Gastroesophageal sphincter (tissue), 4 donors: ENCODE data around the gene RAX. TPM values are rescaled to one million over a fixed set of nuclear protein-coding genes. Genes with fewer than 3 reads are reported as not detected.

Experiments
- ATAC-seq: fragments of 150-250 bp; one replicate; pipeline ENCODE4 v1.9.1; 2016; ENCODE audit warnings: mild to moderate bottlenecking, moderate library complexity
- H3K27ac ChIP-seq, 4 donors: fragments of 200-600 bp; sonication (generic) in 3 of 4; 1 replicate in 3 of 4; 2 replicates in 1 of 4; pipeline ENCODE4 v1.5.1; 2016 to 2019
- H3K27me3 ChIP-seq: fragments of 200-600 bp; sonication (generic); one replicate; pipeline ENCODE4 v1.5.1; 2019
- H3K36me3 ChIP-seq, 2 donors: fragments of 200-600 bp; sonication (generic); one replicate each; pipeline ENCODE4 v1.5.1; 2019; ENCODE audit warnings: control low read depth in 1 of 2
- H3K4me1 ChIP-seq, 3 donors: fragments of 200-600 bp; sonication (generic); 1 replicate in 2 of 3; 2 replicates in 1 of 3; pipeline ENCODE4 v1.5.1; 2016 to 2019; ENCODE audit warnings: control low read depth in 2 of 3
- H3K4me3 ChIP-seq, 2 donors: fragments of 200-600 bp; sonication (generic); one replicate each; pipeline ENCODE4 v1.5.1; 2019; ENCODE audit warnings: mild to moderate bottlenecking in 1 of 2, moderate library complexity in 1 of 2
- H3K9me3 ChIP-seq, 3 donors: fragments of 200-600 bp; sonication (generic); one replicate each; pipeline ENCODE4 v1.5.1; 2017 to 2019; ENCODE audit warnings: control low read depth in 2 of 3
- CTCF ChIP-seq, 4 experiments: fragments of 200-600 bp in 2 of 4; fragments of 450-650 bp in 2 of 4; sonication (generic) in 1 of 4; IDR thresholded peaks; one replicate each; pipeline ENCODE4 v1.5.1; 2017 to 2019; ENCODE audit warnings: antibody characterized with exemption in 4 of 4, mild to moderate bottlenecking in 2 of 4, moderate library complexity in 2 of 4
- EP300 ChIP-seq: sonication (generic); formaldehyde crosslinking; IDR thresholded peaks from one replicate; pipeline ENCODE4 v1.6.1; 2017; ENCODE audit warnings: antibody characterized with exemption, mild to moderate bottlenecking
- POLR2A ChIP-seq, 2 donors: fragments of 450-650 bp; IDR thresholded peaks; one replicate each; pipeline ENCODE4 v1.6.1; 2017; ENCODE audit warnings: antibody characterized with exemption in 2 of 2, mild to moderate bottlenecking in 2 of 2, moderate library complexity in 1 of 2
- POLR2AphosphoS5 ChIP-seq: sonication (generic); formaldehyde crosslinking; IDR thresholded peaks from one replicate; pipeline ENCODE4 v1.6.1; 2017; ENCODE audit warnings: antibody characterized with exemption
- WGBS, 2 donors: methylation state at CpG; one replicate each; pipeline ENCODE4 v1.1.5; 2018; ENCODE audit warnings: low coverage in 1 of 2; 5-methylcytosine and 5-hydroxymethylcytosine counted together
- total RNA-seq, 4 donors: library from RNA; depleted of rRNA; stranded (reverse); fragments of >200 nt; gene quantifications; one replicate each; pipeline ENCODE4 v1.1.0, GENCODE V29; 2016

The RAX gene
- total RNA-seq, 4 donors from 2014 or later = not detected

GRCh38 chr18:59282341-59282740, 9.1 kb upstream of the RAX start:
- TF ChIP-seq CTCF (IDR thresholded peaks at IDR 0.05) (no peak), POLR2AphosphoS5 (no peak), EP300 (no peak), POLR2A (IDR thresholded peaks at IDR 0.05) (no peak)
- no peak for ATAC-seq
- H3K27ac ChIP-seq = no peak overlapping the region
- H3K4me3 ChIP-seq = no peak overlapping the region
- WGBS, 2 donors = 77% methylated on average over 9 to 10 of the region's 11 CpGs
- no peaks in the 10 kb centered on the region for H3K4me1 ChIP-seq
- peaks cover 65% of the 10 kb centered on the region for H3K27me3 ChIP-seq
- H3K36me3 ChIP-seq = no peaks in the 10 kb centered on the region
- H3K9me3 ChIP-seq = no peaks in the 10 kb centered on the region

DNA sequence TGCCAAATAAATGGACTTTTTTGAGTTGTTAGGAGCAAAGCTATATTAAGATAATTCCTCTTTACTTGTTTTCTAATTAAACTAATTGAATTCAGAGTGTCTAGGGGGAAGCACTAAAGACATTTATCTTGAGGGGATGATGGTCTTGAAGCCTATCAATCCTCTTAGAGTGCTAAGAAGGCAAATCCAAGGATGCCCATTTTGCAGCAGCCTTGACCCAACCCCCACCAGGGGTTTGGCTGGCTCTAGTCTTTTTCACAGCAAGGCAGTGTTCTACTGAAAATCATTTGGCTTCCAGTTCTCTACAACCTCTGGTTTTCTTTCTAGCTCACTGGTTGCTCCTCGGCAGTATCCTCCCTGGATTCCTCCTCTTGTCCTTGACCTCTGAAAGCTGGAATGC, 6.5 kb upstream of the RAX start:
- no peak for TF ChIP-seq CTCF (IDR thresholded peaks at IDR 0.05)
- TF ChIP-seq EP300 = no peak
- no peak for TF ChIP-seq POLR2AphosphoS5
- TF ChIP-seq POLR2A (IDR thresholded peaks at IDR 0.05) = no peak
- H3K4me3 ChIP-seq = no peak overlapping the region
- no peaks in the 10 kb centered on the region for H3K4me1 ChIP-seq
- no peak for ATAC-seq
- 32% methylated on average over 1 of the region's 1 CpG; no CpG with 5 or more reads in 1 of the 2 donors for WGBS, 2 donors
- peaks cover 90% of the 10 kb centered on the region for H3K27me3 ChIP-seq
- no peaks in the 10 kb centered on the region for H3K9me3 ChIP-seq
- no peak overlapping the region for H3K27ac ChIP-seq
- H3K36me3 ChIP-seq = no peaks in the 10 kb centered on the region

DNA sequence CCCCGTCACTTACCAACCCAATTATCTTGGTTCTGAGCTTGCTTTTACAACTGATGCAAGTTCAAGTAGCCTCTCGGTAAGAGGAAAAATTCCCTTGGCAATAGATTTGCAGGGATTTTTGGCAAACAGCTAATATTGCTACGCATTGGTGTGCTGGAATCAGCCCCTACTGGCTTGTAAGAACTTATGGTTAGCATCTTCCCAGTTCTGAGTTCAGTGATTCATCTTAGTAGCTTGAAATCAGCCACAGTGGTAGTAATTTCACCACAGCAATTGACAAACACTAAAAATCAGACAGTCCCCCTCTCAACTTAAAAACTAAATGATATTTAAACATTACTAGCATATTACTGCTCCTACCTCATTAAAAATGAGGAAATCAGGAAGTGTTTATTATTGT, 5.9 kb upstream of the RAX start:
- H3K27ac ChIP-seq = no peak overlapping the region
- no peaks in the 10 kb centered on the region for H3K9me3 ChIP-seq
- 62 to 100% methylated on average over 2 to 3 of the region's 3 CpGs for WGBS, 2 donors
- ATAC-seq = no peak
- H3K4me3 ChIP-seq = no peak overlapping the region
- TF ChIP-seq CTCF (IDR thresholded peaks at IDR 0.05) (no peak), POLR2AphosphoS5 (no peak), POLR2A (IDR thresholded peaks at IDR 0.05) (no peak), EP300 (no peak)
- H3K36me3 ChIP-seq = no peaks in the 10 kb centered on the region
- H3K27me3 ChIP-seq = peaks cover 93% of the 10 kb centered on the region
- H3K4me1 ChIP-seq = peaks cover 0 to 1% (median 0%) of the 10 kb centered on the region in 3 donors

DNA sequence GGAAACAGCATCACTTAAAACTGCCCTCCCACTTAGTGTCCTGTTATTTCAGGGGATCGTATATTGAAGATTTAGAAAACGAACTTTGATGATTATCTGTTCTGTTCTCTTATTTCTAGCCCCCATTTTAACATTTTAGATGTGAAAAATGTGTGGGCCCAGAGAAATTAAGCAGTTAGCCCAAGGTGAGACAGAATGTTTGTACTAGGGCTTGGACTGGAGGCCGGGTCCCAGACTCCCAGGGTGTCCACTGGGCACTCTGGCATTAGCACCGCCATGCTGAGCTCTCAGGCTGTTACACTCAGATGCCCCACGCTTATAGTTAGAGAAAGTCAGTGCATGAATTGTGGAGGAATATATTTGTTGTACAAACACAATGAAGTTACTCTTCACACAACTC, 5.5 kb upstream of the RAX start:
- WGBS, 2 donors = 51 to 77% methylated on average over 5 of the region's 5 CpGs
- no peak overlapping the region for H3K4me3 ChIP-seq
- no peak for ATAC-seq
- peaks cover 93% of the 10 kb centered on the region for H3K27me3 ChIP-seq
- H3K36me3 ChIP-seq = no peaks in the 10 kb centered on the region
- no peaks in the 10 kb centered on the region for H3K9me3 ChIP-seq
- peaks cover 0 to 5% (median 1%) of the 10 kb centered on the region in 3 donors for H3K4me1 ChIP-seq
- H3K27ac ChIP-seq = no peak overlapping the region
- TF ChIP-seq POLR2AphosphoS5 (no peak), POLR2A (IDR thresholded peaks at IDR 0.05) (no peak), CTCF (IDR thresholded peaks at IDR 0.05) (no peak), EP300 (no peak)

- no peaks in the 10 kb centered on the region for H3K36me3 ChIP-seq
- no peak overlapping the region for H3K4me3 ChIP-seq
- H3K4me1 ChIP-seq = peaks cover 0 to 25% (median 15%) of the 10 kb centered on the region in 3 donors
- no peaks in the 10 kb centered on the region for H3K9me3 ChIP-seq
- no peak for TF ChIP-seq EP300
- no peak for TF ChIP-seq POLR2A (IDR thresholded peaks at IDR 0.05)
- TF ChIP-seq POLR2AphosphoS5 = no peak
- no peak for TF ChIP-seq CTCF (IDR thresholded peaks at IDR 0.05)
- H3K27ac ChIP-seq = no peak overlapping the region
- 14% methylated on average over 4 of the region's 5 CpGs; no CpG with 5 or more reads in 1 of the 2 donors for whole genome bisulfite sequencing, 2 donors
- ATAC-seq = no peak
- peaks cover 98% of the 10 kb centered on the region for H3K27me3 ChIP-seq
These were observed 2.8 kb upstream of the RAX start for GRCh38 chr18:59276047-59276446.
